Left lobe of liver (tissue), 2 donors: ENCODE measurements around the gene KLF3. TPM values are rescaled to one million over a fixed set of nuclear protein-coding genes. Genes with fewer than 3 reads are reported as not detected.

Experiments
- ATAC-seq: fragments of 200-7000 bp; cut with Tn5 transposase; one replicate; pipeline ENCODE4 v1.9.1; 2020; ENCODE audit warnings: mild to moderate bottlenecking, moderate library complexity
- DNase-seq: peaks from one replicate; pipeline ENCODE4 v3.0.0-alpha.2; 2020; ENCODE audit warnings: low spot score
- total RNA-seq: library from RNA; stranded (reverse); gene quantifications from one replicate; pipeline ENCODE4 v1.2.1, GENCODE V29; 2021
- donor health status: DM: no; HTN: no; CAD: no; lungs with moderate emphysema.
- donor health status: DM: no; HTN: yes; CAD: no.

The KLF3 gene
- total RNA-seq, 1 donor from 2014 or later = 28.6 TPM

- no peak for DNase-seq
Measured at GRCh38 chr4:38672397-38673129, 8.6 kb downstream of the KLF3 start.

GRCh38 chr4:38673130-38673978 lies 9.4 kb downstream of the KLF3 start:
- DNase-seq = peak; percentile 89
- peak; percentile 75 for ATAC-seq

More at GRCh38 chr4:38672397-38673129, 8.6 kb downstream of the KLF3 start:
- ATAC-seq = no peak

- ATAC-seq = peak; percentile 46
- DNase-seq = peak; percentile 52
Measured at GRCh38 chr4:38674258-38675144, 10.5 kb downstream of the KLF3 start.

DNA sequence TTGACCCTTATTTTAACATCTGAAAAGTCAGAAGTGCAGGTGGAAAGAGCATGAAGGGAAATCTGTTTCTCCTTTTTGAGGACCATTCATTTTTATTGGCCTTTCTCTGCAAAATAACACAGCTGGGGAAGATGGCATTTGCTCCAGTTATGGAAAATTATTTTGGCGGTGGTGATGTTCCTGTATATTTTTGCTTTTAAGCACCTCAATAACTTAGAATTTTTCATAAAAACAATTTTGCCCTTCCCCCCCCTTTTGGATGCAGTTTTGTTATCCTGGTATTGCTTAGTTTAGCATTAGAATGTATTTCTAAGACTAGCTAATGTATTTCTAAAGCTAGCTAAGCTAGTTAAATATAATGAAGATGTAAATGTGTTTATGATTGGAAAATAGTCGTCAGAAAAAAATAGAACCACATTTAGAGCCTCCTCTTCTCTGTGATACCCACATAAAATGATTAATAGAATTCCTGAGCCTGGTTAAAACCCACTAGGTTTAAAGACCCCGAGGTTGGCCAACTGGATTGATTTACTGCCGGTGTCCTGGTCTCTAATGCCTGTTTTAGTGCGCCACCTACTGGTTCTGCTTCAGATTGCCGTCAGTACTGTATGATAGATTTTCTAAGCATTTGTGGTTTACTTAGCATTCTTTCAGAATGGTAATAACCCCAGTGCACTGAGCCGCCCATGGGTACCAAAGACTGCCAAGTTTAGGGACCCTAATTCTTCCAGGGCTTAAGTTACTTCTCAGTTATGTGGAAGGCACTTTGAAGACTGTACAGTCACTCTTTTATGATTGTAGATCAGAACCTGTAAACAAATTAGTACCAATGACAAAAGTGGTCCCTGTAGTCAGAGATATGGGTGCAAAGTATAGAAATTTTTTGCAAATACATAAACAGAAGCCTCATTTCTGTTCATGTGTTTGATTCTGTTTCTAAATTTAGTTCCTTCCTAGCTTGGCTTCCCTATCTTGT lies 11.4 kb downstream of the KLF3 start:
- DNase-seq = peak; percentile 73
- peak; percentile 53 for ATAC-seq

DNA sequence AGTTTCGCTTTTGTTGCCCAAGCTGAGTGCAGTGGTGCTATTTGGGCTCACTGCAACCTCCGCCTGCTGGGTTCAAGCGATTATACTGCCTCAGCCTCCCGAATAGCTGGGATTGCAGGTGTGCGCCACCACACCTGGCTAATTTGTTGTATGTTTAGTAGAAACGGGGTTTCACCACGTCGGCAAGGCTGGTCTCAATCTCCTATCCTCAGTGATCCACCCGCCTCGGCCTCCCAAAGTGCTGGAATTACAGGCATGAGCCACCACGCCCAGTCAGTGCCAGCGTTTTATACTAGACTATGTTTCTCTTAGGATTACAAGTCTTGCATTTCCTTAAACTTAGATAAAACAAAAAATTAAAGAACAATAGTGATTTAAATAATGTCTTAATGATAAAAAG lies 13.0 kb downstream of the KLF3 start:
- no peak for DNase-seq
- ATAC-seq = no peak

DNA sequence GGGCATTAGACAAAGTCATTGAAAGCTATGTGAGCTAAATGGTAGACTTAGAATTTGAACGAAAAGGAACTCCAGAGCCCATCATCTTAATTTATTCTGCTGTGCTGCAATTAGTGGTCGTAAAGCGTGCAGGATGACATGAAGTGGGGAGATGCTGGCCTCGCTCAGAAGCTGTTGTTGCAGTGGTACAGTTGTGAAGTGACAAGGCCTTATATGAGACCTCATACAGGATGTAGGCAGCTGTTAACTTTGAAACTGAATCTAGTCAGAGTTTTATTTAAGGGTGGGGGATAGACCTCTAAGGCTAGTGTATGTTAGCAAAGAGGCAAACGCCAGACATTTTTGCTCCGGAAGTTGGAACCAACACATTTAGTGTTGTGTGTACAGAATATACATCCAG lies 13.4 kb downstream of the KLF3 start:
- ATAC-seq (no peak), DNase-seq (no peak)

DNA sequence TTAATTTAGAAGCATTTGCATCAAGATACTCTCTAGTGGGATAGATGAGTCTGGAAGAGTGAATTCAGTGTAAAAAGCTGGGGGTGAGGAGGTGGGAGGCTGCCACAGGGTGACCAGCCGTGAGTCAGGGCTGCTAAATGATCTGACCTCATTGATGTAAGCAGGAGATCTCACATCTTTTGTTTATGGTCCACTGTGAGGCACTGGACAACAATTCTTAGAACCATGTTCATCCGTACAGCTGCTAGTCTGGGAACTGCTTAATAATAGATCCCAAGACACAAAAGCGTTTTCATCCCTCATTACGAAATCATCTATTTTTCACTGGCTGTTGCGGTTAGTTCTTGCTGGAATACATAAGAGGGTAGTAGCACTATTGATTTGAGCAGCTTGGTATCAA lies 14.1 kb downstream of the KLF3 start:
- ATAC-seq = no peak

GRCh38 chr4:38679921-38680320 lies 15.9 kb downstream of the KLF3 start:
- no peak for DNase-seq
- ATAC-seq = no peak

More for the DNA sequence above, 14.1 kb downstream of the KLF3 start:
- no peak for DNase-seq

DNA sequence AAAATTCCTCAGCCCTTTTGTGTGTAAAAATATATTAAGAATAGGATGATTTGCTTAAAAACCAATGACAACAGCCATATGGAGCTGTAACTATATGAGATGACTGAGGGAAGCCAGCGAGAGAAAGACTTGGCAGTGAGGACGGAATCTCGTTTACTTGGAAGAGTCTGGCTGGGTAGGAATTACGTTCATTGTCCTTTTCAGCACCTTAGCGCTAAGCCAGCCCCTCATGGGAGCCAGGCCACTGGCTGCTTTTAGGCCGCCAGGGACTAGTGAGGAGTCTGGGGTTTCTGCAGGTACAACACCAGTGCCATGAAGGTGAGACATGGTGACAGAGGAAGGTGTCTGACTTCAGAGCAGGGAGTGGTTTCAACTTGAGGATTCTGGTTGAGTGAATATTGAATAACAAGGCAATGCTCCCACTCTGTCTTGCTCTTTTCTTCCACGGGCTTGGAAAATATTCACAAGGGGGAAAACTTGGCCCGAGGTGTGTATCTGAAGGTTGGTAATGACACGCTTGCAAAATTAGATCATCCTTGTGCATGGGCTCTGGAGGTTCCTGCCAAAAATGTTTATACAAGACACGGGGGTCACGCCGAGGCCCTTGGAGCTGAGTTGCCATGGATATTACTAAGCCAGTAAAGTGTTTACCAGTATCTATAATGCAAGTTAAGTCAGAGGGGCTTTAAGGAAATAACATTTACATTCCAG lies 17.4 kb downstream of the KLF3 start:
- DNase-seq (no peak), ATAC-seq (peak; percentile 7)

DNA sequence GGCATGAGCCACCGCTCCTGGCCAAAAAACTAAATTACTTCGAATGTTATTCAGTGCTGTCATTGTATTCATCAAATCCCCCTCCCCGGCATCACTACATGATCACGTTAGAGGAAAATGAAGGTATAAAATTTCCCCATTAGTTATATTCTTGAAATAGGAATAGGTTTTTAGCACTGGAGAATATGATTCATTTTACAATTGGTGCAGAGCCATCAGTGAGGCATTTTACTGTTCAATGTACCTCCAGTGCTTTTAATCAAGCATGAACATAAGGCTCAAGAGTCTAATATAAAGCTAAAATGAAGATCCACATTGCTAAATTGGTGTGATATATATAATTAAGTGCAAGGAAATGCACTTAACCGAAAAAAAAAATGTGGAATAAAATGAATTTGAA lies 18.3 kb downstream of the KLF3 start:
- no peak for DNase-seq
- no peak for ATAC-seq

- ATAC-seq = no peak
Measured at GRCh38 chr4:38683276-38683675, 19.3 kb downstream of the KLF3 start.

DNA sequence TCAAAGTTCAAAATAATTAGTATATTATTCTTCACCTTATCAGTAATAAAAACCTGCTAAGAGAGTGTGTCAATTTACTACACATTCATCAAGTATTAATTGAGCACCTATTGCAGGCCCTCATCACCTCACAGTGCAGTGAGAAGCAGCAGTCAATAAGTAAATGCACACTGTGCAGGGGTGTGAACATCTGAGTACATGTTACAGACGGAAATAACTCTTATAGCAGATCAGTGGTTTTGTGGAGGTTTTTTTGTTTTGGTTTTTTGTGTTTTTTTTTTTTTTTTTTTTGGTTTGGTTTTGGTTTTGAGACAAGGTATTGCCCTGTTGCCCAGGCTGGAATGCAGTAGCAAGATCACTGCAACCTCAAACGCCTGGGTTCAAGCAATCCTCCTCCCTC lies 20.3 kb downstream of the KLF3 start:
- ATAC-seq (no peak), DNase-seq (no peak)

More at GRCh38 chr4:38683276-38683675, 19.3 kb downstream of the KLF3 start:
- no peak for DNase-seq

- DNase-seq (no peak), ATAC-seq (peak; percentile 48)
Measured at GRCh38 chr4:38684951-38685844, 21.2 kb downstream of the KLF3 start.

- DNase-seq (no peak), ATAC-seq (no peak)
Measured at GRCh38 chr4:38686682-38687081, 22.7 kb downstream of the KLF3 start.

DNA sequence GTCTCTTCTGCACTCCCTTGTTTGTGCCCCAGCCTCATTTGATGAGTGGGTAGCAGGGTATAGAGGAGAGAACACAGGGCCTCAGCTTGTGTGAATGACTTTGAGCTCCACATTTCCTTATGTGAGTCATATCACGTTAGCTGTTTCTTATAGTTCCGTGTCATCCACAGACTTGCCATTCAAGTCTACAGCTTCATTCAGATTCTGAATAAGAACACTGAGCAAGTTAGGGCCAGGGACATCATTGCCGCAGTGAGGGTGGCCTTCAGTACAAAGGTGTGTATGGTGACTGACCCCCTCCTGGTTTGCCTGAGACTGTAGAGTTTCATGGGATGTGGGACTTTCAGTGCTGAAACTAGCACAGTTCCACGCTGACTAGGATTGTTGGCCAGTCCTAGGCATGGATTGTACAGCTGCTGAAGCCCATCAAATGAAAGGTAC lies 23.6 kb downstream of the KLF3 start:
- no peak for ATAC-seq
- no peak for DNase-seq

GRCh38 chr4:38688676-38689355 lies 24.8 kb downstream of the KLF3 start:
- ATAC-seq (peak; percentile 7), DNase-seq (no peak)

DNA sequence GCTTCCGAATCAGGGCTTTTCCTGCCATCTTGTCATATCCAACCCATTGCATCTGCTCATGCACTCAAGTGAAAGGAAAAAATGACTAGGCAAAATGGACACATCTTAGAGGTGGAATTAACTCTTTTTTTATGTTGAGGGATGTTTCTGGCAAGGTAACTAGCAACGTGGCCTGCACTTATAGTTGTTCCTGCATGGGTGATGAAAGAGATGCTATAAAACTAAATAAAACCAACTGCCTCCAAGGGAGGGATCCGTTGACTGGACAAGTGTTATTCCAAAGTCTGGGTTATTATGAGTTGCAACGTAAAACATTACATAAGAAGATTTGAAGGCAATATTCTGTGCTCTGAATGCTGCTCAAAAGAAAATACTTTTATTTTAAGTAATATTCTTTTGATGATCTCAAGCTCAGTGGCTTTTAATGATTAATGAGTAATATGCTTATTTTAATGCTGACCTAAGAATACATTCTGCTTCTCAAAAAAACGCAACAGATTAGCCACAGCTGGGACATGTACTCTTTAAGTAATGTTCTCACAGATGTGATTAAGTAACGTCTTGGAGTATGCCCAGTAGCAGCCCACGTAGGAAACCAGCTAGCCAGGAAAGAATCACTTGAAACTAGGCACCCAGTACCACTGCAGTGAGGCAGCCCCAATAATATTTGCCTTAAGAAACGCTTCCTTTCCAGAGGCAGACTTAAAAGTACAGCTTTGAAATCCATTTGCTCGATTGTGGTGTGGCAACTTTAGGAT lies 27.4 kb downstream of the KLF3 start:
- no peak for ATAC-seq

More for the DNA sequence above, 27.4 kb downstream of the KLF3 start:
- no peak for DNase-seq
